GM12878 (cell line): ENCODE results near the gene TNF. TPM values are rescaled to one million over a fixed set of nuclear protein-coding genes. Genes with fewer than 3 reads are reported as not detected.

Source experiments
- ATF3 ChIP-seq: IDR thresholded peaks from 2 replicates; pipeline ENCODE4 v1.6.1; 2011; ENCODE audit warnings: low read depth, mild to moderate bottlenecking, low read length, moderate library complexity, borderline replicate concordance; ENCODE audit errors: extremely low read depth
- BACH1 ChIP-seq: fragments of 450-650 bp; IDR thresholded peaks from 2 replicates; pipeline ENCODE4 v1.6.1; 2017; ENCODE audit warnings: mild to moderate bottlenecking, borderline replicate concordance
- EED ChIP-seq: sonication (generic); IDR thresholded peaks from 2 replicates; pipeline ENCODE4 v1.6.1; 2016; ENCODE audit warnings: antibody characterized with exemption, low read depth
- FOS ChIP-seq: IDR thresholded peaks from 3 replicates; pipeline ENCODE4 v1.6.1; 2011; ENCODE audit warnings: borderline replicate concordance; ENCODE audit not compliant: insufficient read length; ENCODE audit errors: extremely low read depth
- FOXK2 ChIP-seq: fragments of 450-650 bp; IDR thresholded peaks from 2 replicates; pipeline ENCODE4 v1.6.1; 2017; ENCODE audit warnings: mild to moderate bottlenecking, moderate library complexity
- HDAC2 ChIP-seq: fragments of 200-600 bp; sonication (generic); IDR thresholded peaks from 2 replicates; pipeline ENCODE4 v1.6.1; 2017
- JUNB ChIP-seq: IDR thresholded peaks from 2 replicates; pipeline ENCODE4 v1.6.1; 2016; ENCODE audit warnings: antibody characterized with exemption, mild to moderate bottlenecking
- MEF2B ChIP-seq: fragments of 450-650 bp; IDR thresholded peaks from 2 replicates; pipeline ENCODE4 v1.6.1; 2018; ENCODE audit warnings: mild to moderate bottlenecking, moderate library complexity; ENCODE audit not compliant: partially characterized antibody, poor library complexity, severe bottlenecking
- NR2F1 ChIP-seq: fragments of 450-650 bp; conservative IDR thresholded peaks from 2 replicates; pipeline ENCODE4 v1.6.1; 2017; ENCODE audit warnings: mild to moderate bottlenecking
- POLR2AphosphoS2 ChIP-seq: IDR thresholded peaks from 2 replicates; pipeline ENCODE4 v1.6.1; 2011; ENCODE audit warnings: low read depth, mild to moderate bottlenecking, low read length, improper control_type of control experiment, moderate library complexity
- RB1 ChIP-seq: fragments of 450-650 bp; formaldehyde crosslinking; IDR thresholded peaks from 2 replicates; pipeline ENCODE4 v1.6.1; 2017; ENCODE audit warnings: mild to moderate bottlenecking, borderline replicate concordance
- TCF3 ChIP-seq: IDR thresholded peaks from 2 replicates; pipeline ENCODE4 v1.6.1; 2012; ENCODE audit warnings: low read depth, mild to moderate bottlenecking, low read length, borderline replicate concordance; ENCODE audit not compliant: insufficient read depth
- WRNIP1 ChIP-seq: IDR thresholded peaks from 2 replicates; pipeline ENCODE4 v1.6.1; 2011; ENCODE audit warnings: low read depth, low read length, improper control_type of control experiment, borderline replicate concordance
- ZZZ3 ChIP-seq: IDR thresholded peaks from 2 replicates; pipeline ENCODE4 v1.6.1; 2011; ENCODE audit warnings: low read depth; ENCODE audit not compliant: control insufficient read depth, insufficient read length
- polyA plus RNA-seq, 11 experiments: library from polyadenylated mRNA; depleted of rRNA in 4 of 11; unstranded in 6 of 11; stranded (reverse) in 5 of 11; fragments of >200 nt; fragmentation: Nextera tagmentation in 4 of 11; fragmentation: Illumina TruSeq in 1 of 11; extraction: Ambion mirVana in 4 of 11; extraction: Trizol in 1 of 11; gene quantifications; 1 replicate in 1 of 11; 2 replicates in 10 of 11; pipeline versions ENCODE4 v1.2.1 to v1.2.3, GENCODE V29; 2011 to 2016; ENCODE audit warnings: inconsistent platforms in 2 of 11, missing spikeins in 2 of 11, low read depth in 1 of 11
- total RNA-seq, 4 experiments: library from RNA; depleted of rRNA in 3 of 4; stranded (reverse); fragments of >200 nt in 3 of 4; fragmentation: Illumina TruSeq in 1 of 4; extraction: Trizol in 1 of 4; gene quantifications; 2 replicates each; pipeline versions ENCODE4 v1.2.1 to v1.2.3, GENCODE V29; 2013 to 2021
- TF ChIP-seq, protein P1 (sequence below): fragments of 450-650 bp; conservative IDR thresholded peaks from 2 replicates; pipeline ENCODE4 v1.6.1; 2017; ENCODE audit warnings: mild to moderate bottlenecking, moderate library complexity
- TF ChIP-seq, protein P2 (sequence below): IDR thresholded peaks from 2 replicates; pipeline ENCODE4 v1.6.1; 2012; ENCODE audit warnings: low read depth, low read length, improper control_type of control experiment

TNF gene
- total and polyA plus RNA-seq, 10 of the 15 experiments (the other 5 are each of a cell fraction or from before 2014, with no cell fraction given) = 18.0 to 94.8 (median 61.9) TPM

DNA sequence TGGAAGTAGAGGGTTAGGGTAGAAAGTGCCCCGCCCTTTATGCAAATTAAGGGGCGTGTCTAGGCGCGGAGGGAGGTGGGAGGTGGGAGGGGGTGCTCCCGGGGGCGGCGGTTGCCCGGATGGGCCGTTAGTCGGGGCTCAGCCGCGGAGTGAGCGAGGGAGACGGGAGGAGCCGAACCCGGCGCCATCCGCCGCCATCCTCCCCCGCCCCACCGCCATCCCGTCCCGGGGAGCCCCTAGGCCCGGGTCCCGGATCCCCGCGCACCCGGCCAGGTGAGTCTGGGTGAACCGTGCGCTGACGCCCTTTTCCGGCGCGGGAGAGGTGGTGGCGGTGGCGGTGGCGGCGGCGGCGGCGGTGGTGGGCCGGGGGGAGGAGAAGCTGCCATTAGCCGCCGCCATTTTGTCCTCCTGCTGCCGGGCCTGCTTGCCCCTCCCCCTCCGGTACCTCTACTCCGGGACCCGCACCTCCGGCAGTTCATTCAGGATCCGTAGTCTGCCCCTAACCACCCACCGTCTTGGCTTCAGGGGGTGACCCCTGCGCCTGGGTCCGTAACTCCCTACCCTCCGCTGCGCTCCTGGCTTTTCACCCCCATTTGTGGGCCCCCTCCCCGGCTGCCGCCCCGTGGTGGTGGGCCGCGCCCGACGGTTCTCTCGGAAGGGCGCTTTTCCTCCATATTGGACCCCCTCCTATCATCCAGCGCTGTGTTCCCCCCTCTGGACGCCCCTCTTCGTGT is 45.4 kb downstream of the TNF start, which contains the start of gene PRRC2A (continued):
- TF ChIP-seq ZZZ3 (no peak), BACH1 (peak; percentile 52), POLR2AphosphoS2 (peak; percentile 47; the same call in 1 of the 2 replicates), NR2F1 (peak; percentile 55), EED (no peak), FOXK2 (no peak), ATF3 (no peak), RB1 (peak; percentile 79; the same call in 1 of the 2 replicates), FOS (no peak), JUNB (no peak), MEF2B (peak; percentile 22), TCF3 (0 out of 2 replicates have a peak, but pooled peaks have one; percentile 36), WRNIP1 (no peak), HDAC2 (no peak)
- TF ChIP-seq, protein P1, sequence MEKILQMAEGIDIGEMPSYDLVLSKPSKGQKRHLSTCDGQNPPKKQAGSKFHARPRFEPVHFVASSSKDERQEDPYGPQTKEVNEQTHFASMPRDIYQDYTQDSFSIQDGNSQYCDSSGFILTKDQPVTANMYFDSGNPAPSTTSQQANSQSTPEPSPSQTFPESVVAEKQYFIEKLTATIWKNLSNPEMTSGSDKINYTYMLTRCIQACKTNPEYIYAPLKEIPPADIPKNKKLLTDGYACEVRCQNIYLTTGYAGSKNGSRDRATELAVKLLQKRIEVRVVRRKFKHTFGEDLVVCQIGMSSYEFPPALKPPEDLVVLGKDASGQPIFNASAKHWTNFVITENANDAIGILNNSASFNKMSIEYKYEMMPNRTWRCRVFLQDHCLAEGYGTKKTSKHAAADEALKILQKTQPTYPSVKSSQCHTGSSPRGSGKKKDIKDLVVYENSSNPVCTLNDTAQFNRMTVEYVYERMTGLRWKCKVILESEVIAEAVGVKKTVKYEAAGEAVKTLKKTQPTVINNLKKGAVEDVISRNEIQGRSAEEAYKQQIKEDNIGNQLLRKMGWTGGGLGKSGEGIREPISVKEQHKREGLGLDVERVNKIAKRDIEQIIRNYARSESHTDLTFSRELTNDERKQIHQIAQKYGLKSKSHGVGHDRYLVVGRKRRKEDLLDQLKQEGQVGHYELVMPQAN = peak; percentile 65; the same call in 1 of the 2 replicates
- TF ChIP-seq, protein P2, sequence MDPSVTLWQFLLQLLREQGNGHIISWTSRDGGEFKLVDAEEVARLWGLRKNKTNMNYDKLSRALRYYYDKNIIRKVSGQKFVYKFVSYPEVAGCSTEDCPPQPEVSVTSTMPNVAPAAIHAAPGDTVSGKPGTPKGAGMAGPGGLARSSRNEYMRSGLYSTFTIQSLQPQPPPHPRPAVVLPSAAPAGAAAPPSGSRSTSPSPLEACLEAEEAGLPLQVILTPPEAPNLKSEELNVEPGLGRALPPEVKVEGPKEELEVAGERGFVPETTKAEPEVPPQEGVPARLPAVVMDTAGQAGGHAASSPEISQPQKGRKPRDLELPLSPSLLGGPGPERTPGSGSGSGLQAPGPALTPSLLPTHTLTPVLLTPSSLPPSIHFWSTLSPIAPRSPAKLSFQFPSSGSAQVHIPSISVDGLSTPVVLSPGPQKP = no peak
